H1 (cell line): ENCODE data around the gene SIGLEC12. TPM values are rescaled to one million over a fixed set of nuclear protein-coding genes. Genes with fewer than 3 reads are reported as not detected.

Experiments
- BCL11A ChIP-seq, 2 experiments: IDR thresholded peaks; one replicate each; pipeline ENCODE4 v1.6.1; 2011; ENCODE audit warnings: low read depth in 2 of 2, low read length in 2 of 2, mild to moderate bottlenecking in 2 of 2
- EZH2 ChIP-seq: fragments of 200-600 bp; sonication (generic); IDR thresholded peaks from 2 replicates; pipeline ENCODE4 v1.7.1; 2012; ENCODE audit warnings: low read depth, mild to moderate bottlenecking, moderate library complexity, low read length, inconsistent platforms; ENCODE audit not compliant: severe bottlenecking
- HDAC2 ChIP-seq, 2 experiments: fragments of 300-600 bp in 1 of 2; sonication (generic) in 1 of 2; IDR thresholded peaks; 2 replicates each; pipeline ENCODE4 v1.6.1; 2011 to 2012; ENCODE audit warnings: low read depth in 2 of 2, low read length in 2 of 2, mild to moderate bottlenecking in 2 of 2, moderate library complexity in 2 of 2, borderline replicate concordance in 1 of 2, inconsistent platforms in 1 of 2
- KDM4A ChIP-seq: IDR thresholded peaks from one replicate; pipeline ENCODE4 v1.7.1; 2012; ENCODE audit warnings: low read depth, mild to moderate bottlenecking, moderate library complexity, low read length, inconsistent platforms; ENCODE audit not compliant: severe bottlenecking
- PHF8 ChIP-seq: fragments of 200-600 bp; sonication (generic); conservative IDR thresholded peaks from 2 replicates; pipeline ENCODE4 v1.7.1; 2012; ENCODE audit warnings: low read depth, mild to moderate bottlenecking, inconsistent platforms, low read length, moderate library complexity
- POLR2A ChIP-seq, 2 experiments: IDR thresholded peaks; 1 replicate in 1 of 2; 2 replicates in 1 of 2; pipeline ENCODE4 v1.6.1; 2011; ENCODE audit warnings: low read depth in 2 of 2, low read length in 2 of 2, mild to moderate bottlenecking in 2 of 2; ENCODE audit errors: control extremely low read depth in 1 of 2
- TAF1 ChIP-seq: IDR thresholded peaks from 2 replicates; pipeline ENCODE4 v1.6.1; 2011; ENCODE audit warnings: mild to moderate bottlenecking, low read depth, low read length
- YY1 ChIP-seq: IDR thresholded peaks from 2 replicates; pipeline ENCODE4 v1.6.1; 2011; ENCODE audit warnings: low read depth, mild to moderate bottlenecking, low read length
- polyA plus RNA-seq, 7 experiments: library from polyadenylated mRNA; depleted of rRNA in 3 of 7; stranded (reverse) in 5 of 7; unstranded in 2 of 7; fragments of >200 nt in 5 of 7; fragments of 200-250 nt in 2 of 7; gene quantifications; 1 replicate in 5 of 7; 2 replicates in 1 of 7; 4 replicates in 1 of 7; pipeline versions ENCODE4 v1.2.1 to v1.2.3, GENCODE V29; 2011 to 2013; ENCODE audit warnings: missing spikeins in 2 of 7, mixed read lengths in 2 of 7
- total RNA-seq: library from RNA; stranded (reverse); fragmentation: NEBNext Ultra II Directional; extraction: Animal tissue kit (Norgen Biotek cat#: 25700); gene quantifications from 2 replicates; pipeline ENCODE4 v1.2.1, GENCODE V29; 2021

SIGLEC12 gene
- total and polyA plus RNA-seq, 2 of the 8 experiments (the other 6 are each of a cell fraction or from before 2014, with no cell fraction given) = not detected

DNA sequence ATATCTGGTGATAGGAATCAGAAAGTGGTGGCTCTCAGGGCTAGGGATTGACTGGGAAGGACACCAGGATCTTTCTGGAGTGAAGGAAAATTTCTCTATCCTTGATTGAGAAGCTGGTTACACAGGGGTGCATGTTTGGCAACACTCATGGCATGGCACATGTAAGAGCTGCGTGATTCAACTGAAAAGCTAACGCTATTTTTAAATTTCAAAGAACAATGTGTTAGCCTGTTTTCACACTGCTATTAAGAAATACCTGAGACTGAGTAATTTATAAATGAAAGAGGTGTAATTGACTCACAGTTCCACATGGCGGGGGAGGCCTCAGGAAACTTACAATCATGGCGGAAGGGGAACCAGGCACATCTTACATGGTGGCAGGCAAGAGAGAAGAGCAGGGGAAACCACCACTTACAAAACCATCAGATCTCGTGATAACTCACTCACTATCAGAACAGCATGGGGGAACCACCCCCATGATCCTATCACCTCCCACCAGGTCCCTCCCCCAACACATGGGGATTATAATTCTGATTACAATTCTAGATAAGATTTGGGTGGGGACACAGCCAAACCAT lies 50.8 kb downstream of the SIGLEC12 start (continued):
- no peak for TF ChIP-seq KDM4A
- no peak for TF ChIP-seq EZH2
- no peak for TF ChIP-seq YY1
- no peak for TF ChIP-seq PHF8
- TF ChIP-seq POLR2A (IDR thresholded peaks at IDR 0.05; ENCODE audit: control extremely low read depth in 1 of 2, low read depth in 2 of 2, low read length in 2 of 2) = no peak
- no peak for TF ChIP-seq HDAC2 (IDR thresholded peaks at IDR 0.05; ENCODE audit: borderline replicate concordance in 1 of 2, low read depth in 2 of 2, low read length in 2 of 2)
- no peak for TF ChIP-seq TAF1
- no peak for TF ChIP-seq BCL11A (IDR thresholded peaks at IDR 0.05; ENCODE audit: low read depth in 2 of 2, low read length in 2 of 2)
